Vagina (tissue), 2 donors: ENCODE measurements around the gene ELAVL1. TPM values are rescaled to one million over a fixed set of nuclear protein-coding genes. Genes with fewer than 3 reads are reported as not detected.
"Not testable (repeated sequence)": the region's sequence is repeated elsewhere in the genome, so short reads cannot be mapped to it uniquely, and the experiment has no call there.

Source experiments
- DNase-seq, 2 donors: peaks; one replicate each; pipeline ENCODE4 v3.0.0-alpha.2; 2017; ENCODE audit errors: extremely low spot score in 2 of 2
- H3K27ac ChIP-seq: fragments of 200-600 bp; sonication (generic); one replicate; pipeline ENCODE4 v1.5.1; 2019
- H3K27me3 ChIP-seq: fragments of 200-600 bp; sonication (generic); one replicate; pipeline ENCODE4 v1.5.1; 2019
- H3K36me3 ChIP-seq, 2 donors: fragments of 200-600 bp; sonication (generic); one replicate each; pipeline ENCODE4 v1.5.1; 2017 to 2019
- H3K4me1 ChIP-seq: fragments of 200-600 bp; sonication (generic); one replicate; pipeline ENCODE4 v1.5.1; 2019
- H3K4me3 ChIP-seq, 2 donors: fragments of 200-600 bp; sonication (generic); 1 replicate in 1 of 2; 2 replicates in 1 of 2; pipeline ENCODE4 v1.5.1; 2016 to 2019
- H3K9me3 ChIP-seq: fragments of 200-600 bp; sonication (generic); one replicate; pipeline ENCODE4 v1.5.1; 2019
- POLR2A ChIP-seq, 2 donors: fragments of 450-650 bp; IDR thresholded peaks; one replicate each; pipeline ENCODE4 v1.6.1; 2017; ENCODE audit warnings: antibody characterized with exemption in 2 of 2, mild to moderate bottlenecking in 2 of 2, moderate library complexity in 2 of 2
- POLR2AphosphoS5 ChIP-seq, 2 donors: sonication (generic); formaldehyde crosslinking; IDR thresholded peaks; one replicate each; pipeline ENCODE4 v1.9.0; 2017; ENCODE audit warnings: antibody characterized with exemption in 2 of 2, mild to moderate bottlenecking in 2 of 2, low read depth in 1 of 2; ENCODE audit not compliant: insufficient read depth in 1 of 2
- intact Hi-C: fragments of 100-400 bp; cut with DNase I; formaldehyde crosslinking; loops from one replicate; pipeline ENCODE4 v1.15.1; 2023
- total RNA-seq: library from RNA; depleted of rRNA; stranded (reverse); fragments of >200 nt; gene quantifications from one replicate; pipeline ENCODE4 v1.2.3, GENCODE V29; 2016
- TF ChIP-seq, protein P1 (sequence below), 3 experiments: fragments of 450-650 bp in 2 of 3; fragments of 200-600 bp in 1 of 3; sonication (generic) in 1 of 3; IDR thresholded peaks; one replicate each; pipeline ENCODE4 v1.5.1; 2017 to 2019; ENCODE audit warnings: antibody characterized with exemption in 3 of 3, mild to moderate bottlenecking in 2 of 3, moderate library complexity in 2 of 3

ELAVL1 gene
- total RNA-seq, 1 donor from 2014 or later, result 40.5 TPM

DNA sequence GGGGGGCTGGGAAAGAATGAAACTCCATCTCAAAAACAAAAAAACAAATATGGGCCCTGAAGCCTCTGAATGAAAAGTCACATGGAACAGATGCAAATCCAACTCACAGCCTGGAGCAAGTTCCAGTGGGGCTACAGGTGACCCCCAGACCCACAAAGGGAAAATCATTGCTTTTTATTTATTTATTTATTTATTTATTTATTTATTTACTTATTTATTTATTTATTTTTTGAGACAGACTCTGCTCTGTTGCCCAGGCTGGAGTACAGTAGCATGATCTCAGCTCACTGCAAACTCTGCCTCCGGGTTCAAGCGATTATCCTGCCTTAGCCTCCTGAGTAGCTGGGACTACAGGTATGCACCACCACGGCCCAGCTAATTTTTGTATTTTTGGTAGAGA is 33.8 kb upstream of the ELAVL1 start:
- TF ChIP-seq, protein P1, sequence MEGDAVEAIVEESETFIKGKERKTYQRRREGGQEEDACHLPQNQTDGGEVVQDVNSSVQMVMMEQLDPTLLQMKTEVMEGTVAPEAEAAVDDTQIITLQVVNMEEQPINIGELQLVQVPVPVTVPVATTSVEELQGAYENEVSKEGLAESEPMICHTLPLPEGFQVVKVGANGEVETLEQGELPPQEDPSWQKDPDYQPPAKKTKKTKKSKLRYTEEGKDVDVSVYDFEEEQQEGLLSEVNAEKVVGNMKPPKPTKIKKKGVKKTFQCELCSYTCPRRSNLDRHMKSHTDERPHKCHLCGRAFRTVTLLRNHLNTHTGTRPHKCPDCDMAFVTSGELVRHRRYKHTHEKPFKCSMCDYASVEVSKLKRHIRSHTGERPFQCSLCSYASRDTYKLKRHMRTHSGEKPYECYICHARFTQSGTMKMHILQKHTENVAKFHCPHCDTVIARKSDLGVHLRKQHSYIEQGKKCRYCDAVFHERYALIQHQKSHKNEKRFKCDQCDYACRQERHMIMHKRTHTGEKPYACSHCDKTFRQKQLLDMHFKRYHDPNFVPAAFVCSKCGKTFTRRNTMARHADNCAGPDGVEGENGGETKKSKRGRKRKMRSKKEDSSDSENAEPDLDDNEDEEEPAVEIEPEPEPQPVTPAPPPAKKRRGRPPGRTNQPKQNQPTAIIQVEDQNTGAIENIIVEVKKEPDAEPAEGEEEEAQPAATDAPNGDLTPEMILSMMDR (IDR thresholded peaks at IDR 0.05), result no peak
- TF ChIP-seq POLR2AphosphoS5 (IDR thresholded peaks at IDR 0.05; ENCODE audit: insufficient read depth in 1 of 2, low read depth in 1 of 2) (no peak), POLR2A (IDR thresholded peaks at IDR 0.05) (no peak)
- no peaks in the 10 kb centered on the region for H3K4me1 ChIP-seq
- intact Hi-C loops, result no loop called here
- H3K9me3 ChIP-seq, result no peaks in the 10 kb centered on the region
- no peak overlapping the region for H3K27ac ChIP-seq
- DNase-seq, result no peak
- no peaks in the 10 kb centered on the region for H3K27me3 ChIP-seq
- H3K4me3 ChIP-seq, result no peak overlapping the region
- no peaks in the 10 kb centered on the region for H3K36me3 ChIP-seq

DNA sequence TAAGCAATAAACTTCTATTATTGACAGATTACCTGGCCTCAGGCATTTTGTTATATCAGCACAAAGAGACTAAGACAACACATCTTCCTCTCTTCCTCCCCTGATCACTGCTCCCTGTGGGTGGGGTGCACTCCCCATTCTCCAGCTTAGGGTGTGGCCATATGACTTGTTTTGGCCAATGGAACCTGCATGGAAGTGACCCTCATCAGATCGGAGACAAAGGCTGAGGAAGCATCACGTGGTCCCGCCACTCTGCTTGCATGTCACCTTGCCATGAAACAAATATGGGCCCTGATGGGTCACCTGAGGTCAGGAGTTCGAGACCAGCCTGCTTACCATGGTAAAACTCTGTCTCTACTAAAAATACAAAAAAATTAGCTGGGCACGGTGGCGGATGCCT is 33.4 kb upstream of the ELAVL1 start:
- DNase-seq, result no peak
- Histone ChIP-seq H3K4me3 (no peak overlapping the region), H3K4me1 (no peaks in the 10 kb centered on the region), H3K36me3 (no peaks in the 10 kb centered on the region), H3K9me3 (no peaks in the 10 kb centered on the region), H3K27ac (no peak overlapping the region), H3K27me3 (no peaks in the 10 kb centered on the region)
- TF ChIP-seq POLR2AphosphoS5 (IDR thresholded peaks at IDR 0.05; ENCODE audit: insufficient read depth in 1 of 2, low read depth in 1 of 2), result no peak
- TF ChIP-seq, protein P1 (IDR thresholded peaks at IDR 0.05), result no peak
- no peak for TF ChIP-seq POLR2A (IDR thresholded peaks at IDR 0.05)
- intact Hi-C loops, result no loop called here

DNA sequence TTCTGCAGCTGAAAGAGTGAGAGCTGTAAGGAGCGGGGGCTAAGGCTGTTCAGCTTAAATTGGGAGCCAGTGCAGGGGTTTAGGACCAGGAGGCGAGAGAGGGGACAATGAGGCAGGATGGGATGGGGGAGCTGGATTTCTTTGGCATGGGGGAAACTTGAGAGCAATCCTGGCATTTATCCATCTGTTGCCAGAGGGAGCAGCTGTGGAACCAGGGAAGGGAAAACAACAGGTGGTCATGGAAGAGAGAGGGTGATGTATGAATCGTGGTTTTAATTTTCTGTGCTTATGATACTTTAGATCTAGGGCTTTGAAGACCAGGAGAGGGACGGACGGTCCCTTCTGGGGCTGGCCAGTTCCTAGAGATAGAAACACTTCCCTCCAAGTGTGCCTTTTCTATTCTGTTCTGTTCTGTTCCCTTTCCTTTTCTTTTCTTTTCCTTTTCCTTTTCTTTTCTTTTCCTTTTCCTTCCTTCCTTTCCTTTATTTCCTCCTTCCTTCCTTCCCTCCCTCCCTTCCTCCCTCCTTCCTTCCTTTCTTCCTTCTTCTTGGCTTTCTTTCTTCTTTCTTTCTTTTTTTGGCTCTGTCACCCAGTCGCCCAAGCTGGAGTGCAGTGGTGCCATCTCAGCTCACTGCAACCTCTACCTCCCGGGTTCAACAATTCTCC is 31.1 kb upstream of the ELAVL1 start:
- no peaks in the 10 kb centered on the region for H3K4me1 ChIP-seq
- H3K36me3 ChIP-seq, result no peaks in the 10 kb centered on the region
- H3K27ac ChIP-seq, result no peak overlapping the region
- intact Hi-C loops, result no loop called here
- DNase-seq, result no peak
- H3K4me3 ChIP-seq, result no peak overlapping the region
- no peaks in the 10 kb centered on the region for H3K27me3 ChIP-seq
- H3K9me3 ChIP-seq, result no peaks in the 10 kb centered on the region
- no peak for TF ChIP-seq POLR2A (IDR thresholded peaks at IDR 0.05)
- no peak for TF ChIP-seq POLR2AphosphoS5 (IDR thresholded peaks at IDR 0.05; ENCODE audit: insufficient read depth in 1 of 2, low read depth in 1 of 2)
- TF ChIP-seq, protein P1 (IDR thresholded peaks at IDR 0.05), result no peak

DNA sequence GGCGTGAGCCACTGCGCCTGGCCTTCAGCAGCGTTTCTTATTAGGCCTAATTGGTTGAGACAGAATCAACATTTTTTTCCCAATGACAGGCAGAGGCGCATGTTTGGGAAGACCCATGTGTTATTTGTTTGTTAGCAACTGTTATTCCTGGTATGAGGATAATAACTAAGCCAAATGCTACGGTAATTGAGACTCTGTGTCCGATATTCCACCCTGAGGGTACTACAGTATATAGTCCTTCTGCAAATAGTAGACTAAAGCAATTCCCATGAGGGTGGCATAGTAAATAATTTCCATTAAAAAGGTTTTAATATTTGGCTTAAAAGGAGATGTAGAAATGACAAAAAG is 28.7 kb upstream of the ELAVL1 start:
- no peak for DNase-seq
- H3K9me3 ChIP-seq, result no peaks in the 10 kb centered on the region
- no peaks in the 10 kb centered on the region for H3K27me3 ChIP-seq
- H3K36me3 ChIP-seq, result no peaks in the 10 kb centered on the region
- no peaks in the 10 kb centered on the region for H3K4me1 ChIP-seq
- TF ChIP-seq POLR2A (IDR thresholded peaks at IDR 0.05), result no peak
- TF ChIP-seq, protein P1 (IDR thresholded peaks at IDR 0.05), result no peak
- TF ChIP-seq POLR2AphosphoS5 (IDR thresholded peaks at IDR 0.05; ENCODE audit: insufficient read depth in 1 of 2, low read depth in 1 of 2), result no peak
- H3K27ac ChIP-seq, result no peak overlapping the region
- no peak overlapping the region for H3K4me3 ChIP-seq
- intact Hi-C loops, result no loop called here

DNA sequence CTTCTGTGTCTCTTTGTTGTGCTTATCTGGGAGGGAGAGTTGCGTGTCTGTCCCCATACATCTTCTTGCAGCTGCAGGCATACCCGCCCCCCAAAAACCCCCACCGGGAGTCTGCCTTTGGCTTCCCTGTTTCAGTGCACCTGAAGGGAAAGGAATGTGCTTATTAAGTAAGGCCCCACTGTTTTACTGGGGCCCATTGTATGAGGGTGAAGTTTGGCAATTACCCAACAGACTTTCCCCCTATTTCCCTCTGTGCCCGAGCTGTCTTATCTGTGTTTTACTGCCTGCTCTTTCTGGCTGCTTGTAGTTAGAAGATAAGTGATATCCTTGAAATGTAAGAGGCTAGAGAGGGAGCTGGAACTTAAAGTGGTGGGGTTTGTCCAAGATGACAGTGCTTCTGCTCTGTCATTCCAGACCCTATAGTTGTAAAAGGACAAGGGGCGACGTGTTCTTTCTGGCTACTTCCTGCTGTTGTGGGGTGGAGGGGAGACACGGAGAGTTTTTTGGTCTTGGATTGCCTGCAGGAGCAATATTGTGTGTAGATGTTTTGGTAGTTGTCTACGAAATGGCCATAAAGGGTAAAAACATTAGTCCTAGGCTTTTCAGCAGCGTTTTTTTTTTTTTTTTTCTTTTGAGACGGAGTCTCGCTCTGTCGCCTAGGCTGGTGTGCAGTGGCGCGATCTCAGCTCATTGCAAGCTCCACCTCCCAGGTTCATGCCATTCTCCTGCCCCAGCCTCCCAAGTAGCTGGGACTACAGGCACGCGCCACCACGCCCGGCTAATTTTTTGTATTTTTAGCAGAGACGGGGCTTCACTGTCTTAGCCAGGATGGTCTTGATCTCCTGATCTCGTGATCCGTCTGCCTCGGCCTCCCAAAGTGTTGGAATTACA is 28.1 kb upstream of the ELAVL1 start:
- H3K9me3 ChIP-seq, DNase-seq, H3K4me1 ChIP-seq, H3K27me3 ChIP-seq, H3K36me3 ChIP-seq, intact Hi-C loops, H3K27ac ChIP-seq, H3K4me3 ChIP-seq: not testable (repeated sequence)
